HL-60 (cell line): Measurements from ENCODE around the gene AVPI1.

Experiments
- DNase-seq, 2 experiments: peaks; one replicate each; pipeline ENCODE4 v3.0.0-alpha.2; 2010 to 2020; ENCODE audit warnings: low read depth in 1 of 2, low spot score in 1 of 2
- H3K27ac ChIP-seq: fragments of 250-450 bp; sonication (Bioruptor Pico); replicated peaks from 2 replicates; pipeline ENCODE4 v1.5.1; 2020; ENCODE audit warnings: mild to moderate bottlenecking, moderate library complexity
- H3K27me3 ChIP-seq: fragments of 250-450 bp; sonication (Bioruptor Pico); 2 replicates; pipeline ENCODE4 v1.5.1; 2021; ENCODE audit warnings: mild to moderate bottlenecking, moderate library complexity; ENCODE audit not compliant: insufficient read depth, poor library complexity, severe bottlenecking
- H3K4me3 ChIP-seq: replicated peaks from 2 replicates; pipeline ENCODE4 v1.5.1; 2011; ENCODE audit warnings: mild to moderate bottlenecking, control low read depth, low read length; ENCODE audit not compliant: insufficient read depth
- GABPA ChIP-seq: IDR thresholded peaks from 2 replicates; pipeline ENCODE4 v1.6.1; 2012; ENCODE audit warnings: low read depth
- POLR2AphosphoS5 ChIP-seq: IDR thresholded peaks from 2 replicates; pipeline ENCODE4 v1.6.1; 2012; ENCODE audit warnings: low read depth
- REST ChIP-seq: IDR thresholded peaks from 2 replicates; pipeline ENCODE4 v1.6.1; 2012; ENCODE audit warnings: low read depth; ENCODE audit not compliant: insufficient replicate concordance
- SPI1 ChIP-seq: IDR thresholded peaks from 2 replicates; pipeline ENCODE4 v1.6.1; 2012; ENCODE audit warnings: low read depth, mild to moderate bottlenecking, borderline replicate concordance
- TF ChIP-seq, protein P1 (sequence below): IDR thresholded peaks from one replicate; pipeline ENCODE4 v1.5.1; 2011; ENCODE audit warnings: low read length, control low read depth, inconsistent platforms; ENCODE audit not compliant: insufficient read depth

Gene AVPI1

DNA sequence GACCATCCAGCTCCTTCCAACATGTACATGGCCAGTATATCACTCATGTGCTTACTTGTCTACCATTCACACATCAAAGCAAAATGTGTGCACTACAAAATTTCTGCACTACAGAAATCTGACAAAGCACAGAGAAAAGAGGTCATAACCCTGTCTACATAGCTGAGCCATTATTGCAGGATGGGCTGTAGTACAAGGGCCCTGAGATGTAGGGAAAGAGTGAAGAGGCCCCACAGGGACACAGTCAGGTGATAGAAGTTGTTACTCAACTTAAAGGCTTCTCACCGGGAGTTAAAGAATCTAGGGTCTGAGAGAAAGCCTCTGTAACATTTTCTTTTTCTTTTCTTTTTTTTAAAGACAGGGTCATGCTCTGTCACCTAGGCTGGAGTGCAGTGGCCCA lies 17.5 kb downstream of the AVPI1 start:
- no peak overlapping the region for H3K27ac ChIP-seq
- H3K27me3 ChIP-seq = no peaks in the 10 kb centered on the region
- TF ChIP-seq, protein P1, sequence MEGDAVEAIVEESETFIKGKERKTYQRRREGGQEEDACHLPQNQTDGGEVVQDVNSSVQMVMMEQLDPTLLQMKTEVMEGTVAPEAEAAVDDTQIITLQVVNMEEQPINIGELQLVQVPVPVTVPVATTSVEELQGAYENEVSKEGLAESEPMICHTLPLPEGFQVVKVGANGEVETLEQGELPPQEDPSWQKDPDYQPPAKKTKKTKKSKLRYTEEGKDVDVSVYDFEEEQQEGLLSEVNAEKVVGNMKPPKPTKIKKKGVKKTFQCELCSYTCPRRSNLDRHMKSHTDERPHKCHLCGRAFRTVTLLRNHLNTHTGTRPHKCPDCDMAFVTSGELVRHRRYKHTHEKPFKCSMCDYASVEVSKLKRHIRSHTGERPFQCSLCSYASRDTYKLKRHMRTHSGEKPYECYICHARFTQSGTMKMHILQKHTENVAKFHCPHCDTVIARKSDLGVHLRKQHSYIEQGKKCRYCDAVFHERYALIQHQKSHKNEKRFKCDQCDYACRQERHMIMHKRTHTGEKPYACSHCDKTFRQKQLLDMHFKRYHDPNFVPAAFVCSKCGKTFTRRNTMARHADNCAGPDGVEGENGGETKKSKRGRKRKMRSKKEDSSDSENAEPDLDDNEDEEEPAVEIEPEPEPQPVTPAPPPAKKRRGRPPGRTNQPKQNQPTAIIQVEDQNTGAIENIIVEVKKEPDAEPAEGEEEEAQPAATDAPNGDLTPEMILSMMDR = no peak
- TF ChIP-seq REST (no peak), SPI1 (no peak), POLR2AphosphoS5 (no peak), GABPA (no peak)
- no peak for DNase-seq
- no peak overlapping the region for H3K4me3 ChIP-seq

- H3K27me3 ChIP-seq = no peaks in the 10 kb centered on the region
- no peak overlapping the region for H3K27ac ChIP-seq
- no peak for DNase-seq
- no peak for TF ChIP-seq GABPA
- no peak for TF ChIP-seq REST
- TF ChIP-seq POLR2AphosphoS5 = no peak
- no peak for TF ChIP-seq SPI1
- TF ChIP-seq, protein P1 = no peak
- no peak overlapping the region for H3K4me3 ChIP-seq
Observed at GRCh38 chr10:97667463-97667862, 19.6 kb downstream of the AVPI1 start.

DNA sequence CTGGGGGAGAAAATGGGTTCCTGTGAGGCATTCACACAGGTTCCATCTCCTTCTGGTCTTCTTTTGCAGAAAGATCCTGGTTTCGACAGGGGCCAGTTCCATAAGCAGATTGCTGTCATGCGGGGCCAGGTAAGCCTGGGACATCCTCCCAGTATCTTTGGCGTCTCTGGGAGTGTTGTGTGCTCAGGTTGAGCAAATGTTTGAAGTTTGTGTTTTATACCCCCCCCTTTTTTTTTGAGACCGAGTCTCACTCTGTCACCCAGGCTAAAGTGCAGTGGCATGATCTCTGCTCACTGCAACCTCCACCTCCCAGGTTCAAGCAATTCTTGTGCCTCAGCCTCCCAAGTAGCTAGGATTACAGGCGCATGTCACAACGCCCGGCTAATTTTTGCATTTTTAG lies 20.0 kb downstream of the AVPI1 start:
- Histone ChIP-seq H3K4me3 (no peak overlapping the region), H3K27me3 (no peaks in the 10 kb centered on the region), H3K27ac (no peak overlapping the region)
- no peak for DNase-seq
- no peak for TF ChIP-seq REST
- no peak for TF ChIP-seq GABPA
- no peak for TF ChIP-seq SPI1
- no peak for TF ChIP-seq POLR2AphosphoS5
- TF ChIP-seq, protein P1 = no peak
